Vagina (tissue), 2 donors: ENCODE results near the gene PHKA2. TPM values are rescaled to one million over a fixed set of nuclear protein-coding genes. Genes with fewer than 3 reads are reported as not detected.

Source experiments
- DNase-seq, 2 donors: peaks; one replicate each; pipeline ENCODE4 v3.0.0-alpha.2; 2017; ENCODE audit errors: extremely low spot score in 2 of 2
- H3K27ac ChIP-seq: fragments of 200-600 bp; sonication (generic); one replicate; pipeline ENCODE4 v1.5.1; 2019
- H3K27me3 ChIP-seq: fragments of 200-600 bp; sonication (generic); one replicate; pipeline ENCODE4 v1.5.1; 2019
- H3K36me3 ChIP-seq, 2 donors: fragments of 200-600 bp; sonication (generic); one replicate each; pipeline ENCODE4 v1.5.1; 2017 to 2019
- H3K4me1 ChIP-seq: fragments of 200-600 bp; sonication (generic); one replicate; pipeline ENCODE4 v1.5.1; 2019
- H3K4me3 ChIP-seq, 2 donors: fragments of 200-600 bp; sonication (generic); 1 replicate in 1 of 2; 2 replicates in 1 of 2; pipeline ENCODE4 v1.5.1; 2016 to 2019
- H3K9me3 ChIP-seq: fragments of 200-600 bp; sonication (generic); one replicate; pipeline ENCODE4 v1.5.1; 2019
- CTCF ChIP-seq, 3 experiments: fragments of 450-650 bp in 2 of 3; fragments of 200-600 bp in 1 of 3; sonication (generic) in 1 of 3; IDR thresholded peaks; one replicate each; pipeline ENCODE4 v1.5.1; 2017 to 2019; ENCODE audit warnings: antibody characterized with exemption in 3 of 3, mild to moderate bottlenecking in 2 of 3, moderate library complexity in 2 of 3
- POLR2A ChIP-seq, 2 donors: fragments of 450-650 bp; IDR thresholded peaks; one replicate each; pipeline ENCODE4 v1.6.1; 2017; ENCODE audit warnings: antibody characterized with exemption in 2 of 2, mild to moderate bottlenecking in 2 of 2, moderate library complexity in 2 of 2
- POLR2AphosphoS5 ChIP-seq, 2 donors: sonication (generic); formaldehyde crosslinking; IDR thresholded peaks; one replicate each; pipeline ENCODE4 v1.9.0; 2017; ENCODE audit warnings: antibody characterized with exemption in 2 of 2, mild to moderate bottlenecking in 2 of 2, low read depth in 1 of 2; ENCODE audit not compliant: insufficient read depth in 1 of 2
- intact Hi-C: fragments of 100-400 bp; cut with DNase I; formaldehyde crosslinking; loops from one replicate; pipeline ENCODE4 v1.15.1; 2023
- total RNA-seq: library from RNA; depleted of rRNA; stranded (reverse); fragments of >200 nt; gene quantifications from one replicate; pipeline ENCODE4 v1.2.3, GENCODE V29; 2016

PHKA2 gene
- total RNA-seq, 1 donor from 2014 or later: 29.5 TPM

- Histone ChIP-seq H3K27me3 (no peaks in the 10 kb centered on the region), H3K9me3 (no peaks in the 10 kb centered on the region), H3K4me1 (no peaks in the 10 kb centered on the region), H3K4me3 (no peak overlapping the region), H3K27ac (no peak overlapping the region), H3K36me3 (no peaks in the 10 kb centered on the region)
- DNase-seq: no peak
- intact Hi-C loops: no loop called here
- TF ChIP-seq POLR2A (IDR thresholded peaks at IDR 0.05) (no peak), CTCF (IDR thresholded peaks at IDR 0.05) (no peak), POLR2AphosphoS5 (IDR thresholded peaks at IDR 0.05; ENCODE audit: insufficient read depth in 1 of 2, low read depth in 1 of 2) (no peak)
Measured at GRCh38 chrX:18956303-18957032, 27.4 kb downstream of the PHKA2 start.

GRCh38 chrX:18955676-18956075 is 28.2 kb downstream of the PHKA2 start:
- no peak for DNase-seq
- Histone ChIP-seq H3K36me3 (no peaks in the 10 kb centered on the region), H3K9me3 (no peaks in the 10 kb centered on the region), H3K4me3 (no peak overlapping the region), H3K4me1 (no peaks in the 10 kb centered on the region), H3K27ac (no peak overlapping the region), H3K27me3 (no peaks in the 10 kb centered on the region)
- intact Hi-C loops: no loop called here
- TF ChIP-seq POLR2A (IDR thresholded peaks at IDR 0.05) (no peak), POLR2AphosphoS5 (IDR thresholded peaks at IDR 0.05; ENCODE audit: insufficient read depth in 1 of 2, low read depth in 1 of 2) (no peak), CTCF (IDR thresholded peaks at IDR 0.05) (no peak)

GRCh38 chrX:18951032-18951431 is 32.9 kb downstream of the PHKA2 start:
- Histone ChIP-seq H3K4me1 (no peaks in the 10 kb centered on the region), H3K36me3 (no peaks in the 10 kb centered on the region), H3K27me3 (no peaks in the 10 kb centered on the region), H3K9me3 (no peaks in the 10 kb centered on the region), H3K27ac (no peak overlapping the region), H3K4me3 (no peak overlapping the region)
- DNase-seq: no peak
- TF ChIP-seq CTCF (IDR thresholded peaks at IDR 0.05) (no peak), POLR2AphosphoS5 (IDR thresholded peaks at IDR 0.05; ENCODE audit: insufficient read depth in 1 of 2, low read depth in 1 of 2) (no peak), POLR2A (IDR thresholded peaks at IDR 0.05) (no peak)
- intact Hi-C loops: no loop called here

GRCh38 chrX:18949944-18950301 is 34.0 kb downstream of the PHKA2 start:
- H3K27ac ChIP-seq: no peak overlapping the region
- TF ChIP-seq POLR2A (IDR thresholded peaks at IDR 0.05) (no peak), POLR2AphosphoS5 (IDR thresholded peaks at IDR 0.05; ENCODE audit: insufficient read depth in 1 of 2, low read depth in 1 of 2) (no peak), CTCF (IDR thresholded peaks at IDR 0.05) (no peak)
- no peaks in the 10 kb centered on the region for H3K27me3 ChIP-seq
- DNase-seq: no peak
- no peaks in the 10 kb centered on the region for H3K4me1 ChIP-seq
- no peaks in the 10 kb centered on the region for H3K36me3 ChIP-seq
- H3K9me3 ChIP-seq: no peaks in the 10 kb centered on the region
- no peak overlapping the region for H3K4me3 ChIP-seq
- intact Hi-C loops: no loop called here

GRCh38 chrX:18949291-18949943 is 34.5 kb downstream of the PHKA2 start:
- no peaks in the 10 kb centered on the region for H3K4me1 ChIP-seq
- H3K9me3 ChIP-seq: no peaks in the 10 kb centered on the region
- no peak overlapping the region for H3K27ac ChIP-seq
- intact Hi-C loops: no loop called here
- no peaks in the 10 kb centered on the region for H3K27me3 ChIP-seq
- H3K36me3 ChIP-seq: no peaks in the 10 kb centered on the region
- no peak for DNase-seq
- no peak overlapping the region for H3K4me3 ChIP-seq
- TF ChIP-seq CTCF (IDR thresholded peaks at IDR 0.05) (no peak), POLR2A (IDR thresholded peaks at IDR 0.05) (no peak), POLR2AphosphoS5 (IDR thresholded peaks at IDR 0.05; ENCODE audit: insufficient read depth in 1 of 2, low read depth in 1 of 2) (no peak)
